Activated B cell treated with CpG ODN at 0.5 μM for 24 hours (primary cell): ENCODE results near the gene KAZN. TPM values are rescaled to one million over a fixed set of nuclear protein-coding genes. Genes with fewer than 3 reads are reported as not detected.

Experiments
- ATAC-seq: fragments of 200-7000 bp; cut with Tn5 transposase; one replicate; pipeline ENCODE4 v1.10.0; 2021; ENCODE audit warnings: low read depth, mild to moderate bottlenecking, moderate library complexity
- CTCF ChIA-PET: fragments of 350-600 bp; sonication (Branson Sonifier 250); formaldehyde crosslinking; loops from one replicate; lab custom pipeline; 2021; ENCODE audit warnings: antibody characterized with exemption; lab: Charles Lee
- POLR2A ChIA-PET: fragments of 350-600 bp; sonication (Branson Sonifier 250); formaldehyde crosslinking; loops from one replicate; lab custom pipeline; 2021; ENCODE audit warnings: antibody characterized with exemption; lab: Charles Lee
- DNase-seq: peaks from one replicate; pipeline ENCODE4 v3.0.0; 2022
- H3K27ac Mint-ChIP-seq: one replicate; pipeline ENCODE4 v1.8.0; 2020; ENCODE audit warnings: mixed read lengths
- H3K27me3 Mint-ChIP-seq: one replicate; pipeline ENCODE4 v1.8.0; 2021; ENCODE audit warnings: mixed read lengths
- H3K36me3 Mint-ChIP-seq: one replicate; pipeline ENCODE4 v1.8.0; 2021; ENCODE audit warnings: low read depth, mixed read lengths
- H3K4me1 Mint-ChIP-seq: one replicate; pipeline ENCODE4 v1.8.0; 2021; ENCODE audit warnings: mixed read lengths
- H3K4me3 Mint-ChIP-seq: one replicate; pipeline ENCODE4 v1.8.0; 2020; ENCODE audit warnings: mild to moderate bottlenecking, mixed read lengths
- H3K9me3 Mint-ChIP-seq: one replicate; pipeline ENCODE4 v1.8.0; 2020; ENCODE audit warnings: mixed read lengths
- CTCF ChIP-seq: fragments of 200-600 bp; IDR thresholded peaks from one replicate; pipeline ENCODE4 v1.8.0; 2022; ENCODE audit warnings: antibody characterized with exemption, mild to moderate bottlenecking
- intact Hi-C: fragments of 100-400 bp; cut with micrococcal nuclease; formaldehyde crosslinking; loops from one replicate; pipeline ENCODE4 v1.15.1; 2024
- total RNA-seq: library from RNA; stranded (reverse); gene quantifications from 2 replicates; pipeline ENCODE4 v1.2.3, GENCODE V29; 2022

Gene KAZN
- total RNA-seq, 1 donor from 2014 or later = 0.73 TPM

GRCh38 chr1:14774225-14774624 is 175.7 kb downstream of the KAZN start:
- DNase-seq (no peak), ATAC-seq (no peak)
- no peak for TF ChIP-seq CTCF
- peaks cover 6% of the 10 kb centered on the region for H3K27me3 Mint-ChIP-seq
- no peaks in the 10 kb centered on the region for H3K36me3 Mint-ChIP-seq
- ChIA-PET CTCF (no interaction called here), POLR2A (no interaction called here)
- H3K9me3 Mint-ChIP-seq = no peaks in the 10 kb centered on the region
- H3K4me1 Mint-ChIP-seq = no peaks in the 10 kb centered on the region
- intact Hi-C loops = no loop called here
- no peak overlapping the region for H3K4me3 Mint-ChIP-seq
- H3K27ac Mint-ChIP-seq = no peak overlapping the region

- CTCF ChIA-PET = no interaction called here
- Mint-ChIP-seq H3K4me1 (no peaks in the 10 kb centered on the region), H3K27me3 (peaks cover 6% of the 10 kb centered on the region), H3K27ac (no peak overlapping the region), H3K4me3 (no peak overlapping the region), H3K36me3 (no peaks in the 10 kb centered on the region), H3K9me3 (no peaks in the 10 kb centered on the region)
- intact Hi-C loops = no loop called here
- ATAC-seq (no peak), DNase-seq (no peak)
- no peak for TF ChIP-seq CTCF
- POLR2A ChIA-PET = no interaction called here
These were observed 176.5 kb downstream of the KAZN start for GRCh38 chr1:14774988-14775387.

GRCh38 chr1:14775434-14775833 is 176.9 kb downstream of the KAZN start:
- Mint-ChIP-seq H3K27me3 (peaks cover 6% of the 10 kb centered on the region), H3K27ac (no peak overlapping the region), H3K4me1 (no peaks in the 10 kb centered on the region), H3K36me3 (no peaks in the 10 kb centered on the region), H3K9me3 (no peaks in the 10 kb centered on the region), H3K4me3 (no peak overlapping the region)
- DNase-seq (no peak), ATAC-seq (no peak)
- ChIA-PET CTCF (no interaction called here), POLR2A (no interaction called here)
- no peak for TF ChIP-seq CTCF
- intact Hi-C loops = no loop called here

GRCh38 chr1:14777516-14778506 is 179.3 kb downstream of the KAZN start:
- ChIA-PET CTCF (interaction anchor here (1.9 kb wide), 1 partner anchor 321 kb away, joined by 8 read pairs; no protein-coding TSS in a partner anchor), POLR2A (no interaction called here)
- H3K4me3 Mint-ChIP-seq = no peak overlapping the region
- H3K27ac Mint-ChIP-seq = no peak overlapping the region
- TF ChIP-seq CTCF = no peak
- no peaks in the 10 kb centered on the region for H3K36me3 Mint-ChIP-seq
- intact Hi-C loops = no loop called here
- no peaks in the 10 kb centered on the region for H3K9me3 Mint-ChIP-seq
- no peaks in the 10 kb centered on the region for H3K4me1 Mint-ChIP-seq
- ATAC-seq (no peak), DNase-seq (no peak)
- peaks cover 6% of the 10 kb centered on the region for H3K27me3 Mint-ChIP-seq

- intact Hi-C loops = no loop called here
- TF ChIP-seq CTCF = no peak
- no peak for ATAC-seq
- Mint-ChIP-seq H3K36me3 (no peaks in the 10 kb centered on the region), H3K27ac (no peak overlapping the region), H3K27me3 (peaks cover 6% of the 10 kb centered on the region), H3K4me3 (no peak overlapping the region), H3K4me1 (no peaks in the 10 kb centered on the region), H3K9me3 (no peaks in the 10 kb centered on the region)
- CTCF ChIA-PET = interaction anchor here (1.9 kb wide), 1 partner anchor 321 kb away, joined by 8 read pairs; no protein-coding TSS in a partner anchor
- POLR2A ChIA-PET = no interaction called here
- DNase-seq = no peak
These were observed 180.0 kb downstream of the KAZN start for GRCh38 chr1:14778541-14778897.
